K562 (cell line): ENCODE data around the gene EEF2K. TPM values are rescaled to one million over a fixed set of nuclear protein-coding genes. Genes with fewer than 3 reads are reported as not detected.

Source experiments
- ATAC-seq: fragments of 200-7000 bp; cut with Tn5 transposase; 3 replicates; pipeline ENCODE4 v1.9.1; 2020; ENCODE audit warnings: moderate library complexity
- BruUV-seq: library from RNA; stranded (reverse); fragments of 400-500 nt; replicated peaks from 2 replicates; lab custom pipeline; 2021; lab: Mats Ljungman, UMichigan
- CTCF ChIA-PET: fragments of 300-600 bp; formaldehyde crosslinking; extraction: SDS; loops from one replicate; lab custom pipeline; 2021; ENCODE audit warnings: low intra/inter-chr PET ratio; lab: Yijun Ruan, JAX
- POLR2A ChIA-PET: fragments of 300-600, 350-650 bp; sonication (Branson Sonifier 250); formaldehyde crosslinking; extraction: SDS; loops from one replicate; lab custom pipeline; 2021; ENCODE audit warnings: antibody characterized with exemption, inconsistent platforms; lab: Yijun Ruan, JAX
- DNase-seq, 4 experiments: peaks; one replicate each; pipeline versions ENCODE4 v3.0.0 to v3.0.0-alpha.2; 2011 to 2018; ENCODE audit warnings: low spot score in 3 of 4, mixed read lengths in 3 of 4; ENCODE audit errors: extremely low read depth in 1 of 4
- FAIRE-seq: peaks from 2 replicates; lab custom pipeline; 2011; peaks lifted over from hg19 to GRCh38; lab: Jason Lieb, UNC
- H2AFZ ChIP-seq: 2 replicates; pipeline ENCODE4 v1.6.0; 2011; ENCODE audit warnings: low read depth, low read length, control low read depth, inconsistent platforms
- H3K27ac ChIP-seq: fragments of 200-600 bp; 3 replicates; pipeline ENCODE4 v1.8.0; 2011; ENCODE audit warnings: low read depth, mild to moderate bottlenecking, control low read depth, inconsistent platforms, low read length, moderate library complexity, mixed read lengths; ENCODE audit errors: extremely low read depth
- H3K27me3 ChIP-seq, 2 experiments: fragments of 300-600 bp in 1 of 2; 2 replicates in 1 of 2; 3 replicates in 1 of 2; pipeline versions ENCODE4 v1.6.0 to v1.8.0; 2011; ENCODE audit warnings: inconsistent platforms in 2 of 2, low read length in 2 of 2, mild to moderate bottlenecking in 1 of 2, mixed read lengths in 1 of 2, moderate library complexity in 1 of 2; ENCODE audit not compliant: control insufficient read depth in 2 of 2, insufficient read depth in 2 of 2
- H3K36me3 ChIP-seq: fragments of 300-600 bp; 3 replicates; pipeline ENCODE4 v1.8.0; 2011; ENCODE audit warnings: mild to moderate bottlenecking, low read length, inconsistent platforms; ENCODE audit not compliant: control insufficient read depth, insufficient read depth
- H3K4me1 ChIP-seq, 2 experiments: fragments of 200-600 bp in 1 of 2; replicated peaks in 1 of 2; 2 replicates in 1 of 2; 3 replicates in 1 of 2; pipeline versions ENCODE4 v1.5.1 to v1.8.0; 2011; ENCODE audit warnings: inconsistent platforms in 2 of 2, low read length in 2 of 2, mild to moderate bottlenecking in 1 of 2, mixed read lengths in 1 of 2, moderate library complexity in 1 of 2; ENCODE audit not compliant: control insufficient read depth in 2 of 2, insufficient read depth in 2 of 2
- H3K4me2 ChIP-seq: 2 replicates; pipeline ENCODE4 v1.6.1; 2011; ENCODE audit warnings: low read length, control low read depth, inconsistent platforms, mixed read lengths; ENCODE audit not compliant: insufficient read depth
- H3K4me3 ChIP-seq: fragments of 200-600 bp; sonication (generic), shearing (Covaris generic); 2 replicates; pipeline ENCODE4 v1.5.1; 2016; ENCODE audit warnings: control low read depth, inconsistent platforms
- H3K79me2 ChIP-seq: fragments of 200-600 bp; 3 replicates; pipeline ENCODE4 v1.8.0; 2011; ENCODE audit warnings: low read length, inconsistent platforms; ENCODE audit not compliant: control insufficient read depth, insufficient read depth
- H3K9ac ChIP-seq, 2 experiments: 2 replicates each; pipeline versions ENCODE4 v1.6.0 to v1.6.1; 2011; ENCODE audit warnings: low read depth in 2 of 2, low read length in 2 of 2, control low read depth in 1 of 2, inconsistent platforms in 1 of 2, mild to moderate bottlenecking in 1 of 2, mixed read lengths in 1 of 2; ENCODE audit not compliant: insufficient read depth in 1 of 2
- H3K9me1 ChIP-seq: one replicate; pipeline ENCODE4 v1.6.0; 2011; ENCODE audit warnings: inconsistent platforms, mild to moderate bottlenecking, low read length, moderate library complexity; ENCODE audit not compliant: control insufficient read depth, insufficient read depth
- H3K9me3 ChIP-seq: replicated peaks from 2 replicates; pipeline ENCODE4 v1.5.1; 2011; ENCODE audit warnings: low read depth, low read length, inconsistent platforms; ENCODE audit not compliant: control insufficient read depth, insufficient read depth
- H4K20me1 ChIP-seq: replicated peaks from 2 replicates; pipeline ENCODE4 v1.6.1; 2011; ENCODE audit warnings: low read length, inconsistent platforms, mixed read lengths; ENCODE audit not compliant: control insufficient read depth, insufficient read depth
- CBX5 ChIP-seq: IDR thresholded peaks from 2 replicates; pipeline ENCODE4 v1.6.1; 2014; ENCODE audit warnings: low read depth, borderline replicate concordance
- CCAR2 ChIP-seq: fragments of 200-400 bp; formaldehyde crosslinking; IDR thresholded peaks from 2 replicates; pipeline ENCODE4 v1.6.1; 2017; ENCODE audit warnings: mild to moderate bottlenecking, low read depth, low read length
- CREB1 ChIP-seq, 2 experiments: sonication (generic) in 1 of 2; formaldehyde crosslinking in 1 of 2; IDR thresholded peaks; 2 replicates each; pipeline versions ENCODE4 v1.6.1 to v1.8.0; 2012 to 2022; ENCODE audit warnings: inconsistent platforms in 1 of 2, mild to moderate bottlenecking in 1 of 2, missing genetic modification reagents in 1 of 2, moderate library complexity in 1 of 2
- FOXJ2 ChIP-seq: fragments of 200-800 bp; sonication (Bioruptor generic); IDR thresholded peaks from 2 replicates; pipeline ENCODE4 v1.6.1; 2016; ENCODE audit warnings: missing genetic modification characterization, missing compliant biosample characterization
- GABPA ChIP-seq: fragments of 200-800 bp; sonication (Bioruptor generic); conservative IDR thresholded peaks from 2 replicates; pipeline ENCODE4 v1.6.1; 2016; ENCODE audit warnings: low read depth, missing genetic modification characterization, missing compliant biosample characterization
- ILK ChIP-seq: fragments of 450-650 bp; IDR thresholded peaks from 2 replicates; pipeline ENCODE4 v1.6.1; 2016; ENCODE audit warnings: missing genetic modification characterization, low read depth, mild to moderate bottlenecking, missing compliant biosample characterization, moderate library complexity, borderline replicate concordance
- MBD2 ChIP-seq: sonication (generic); IDR thresholded peaks from 2 replicates; pipeline ENCODE4 v1.6.1; 2016; ENCODE audit warnings: low read depth, borderline replicate concordance
- NBN ChIP-seq: fragments of 450-650 bp; IDR thresholded peaks from 2 replicates; pipeline ENCODE4 v1.6.1; 2016; ENCODE audit warnings: low read depth, mild to moderate bottlenecking
- RBM22 ChIP-seq: fragments of 200-400 bp; formaldehyde crosslinking; IDR thresholded peaks from 2 replicates; pipeline ENCODE4 v1.6.1; 2018; ENCODE audit warnings: low read length, low read depth; ENCODE audit not compliant: poor library complexity, severe bottlenecking
- SIN3A ChIP-seq, 2 experiments: fragments of 150-350 bp in 1 of 2; IDR thresholded peaks; 2 replicates each; pipeline ENCODE4 v1.6.1; 2011 to 2016; ENCODE audit warnings: borderline replicate concordance in 2 of 2, low read depth in 2 of 2, low read length in 2 of 2, mild to moderate bottlenecking in 2 of 2, moderate library complexity in 2 of 2; ENCODE audit not compliant: control insufficient read depth in 1 of 2
- SMC3 ChIP-seq: conservative IDR thresholded peaks from 2 replicates; pipeline ENCODE4 v1.6.1; 2011; ENCODE audit warnings: low read depth, low read length, improper control_type of control experiment; ENCODE audit not compliant: insufficient read depth
- SNRNP70 ChIP-seq: fragments of 200-400 bp; formaldehyde crosslinking; optimal IDR thresholded peaks from 2 replicates; pipeline ENCODE3; 2017; ENCODE audit warnings: low read depth, low read length
- STAG1 ChIP-seq: sonication (generic); formaldehyde crosslinking; IDR thresholded peaks from 2 replicates; pipeline ENCODE4 v1.5.0; 2020; ENCODE audit warnings: missing genetic modification reagents, borderline replicate concordance
- TAF7 ChIP-seq: fragments of 450-650 bp; IDR thresholded peaks from 2 replicates; pipeline ENCODE4 v1.6.1; 2016; ENCODE audit warnings: missing genetic modification characterization, missing compliant biosample characterization
- XRCC4 ChIP-seq: IDR thresholded peaks from one replicate; pipeline ENCODE4 v1.6.1; 2011; ENCODE audit not compliant: insufficient read depth, insufficient read length; ENCODE audit errors: extremely low read depth
- ZC3H11A ChIP-seq: IDR thresholded peaks from 2 replicates; pipeline ENCODE4 v1.6.1; 2012; ENCODE audit warnings: low read depth, low read length, improper control_type of control experiment
- ZNF3 ChIP-seq: fragments of 250-450 bp; sonication (Bioruptor Pico); IDR thresholded peaks from 2 replicates; pipeline ENCODE4 v1.5.0; 2021; ENCODE audit warnings: mild to moderate bottlenecking, moderate library complexity
- WGBS: fragments of 100-300 bp; shearing (Covaris generic); methylation state at CpG from one replicate; pipeline ENCODE4 v1.1.6; 2016; ENCODE audit warnings: low coverage, mixed read lengths; ENCODE audit not compliant: insufficient coverage; ENCODE audit errors: missing lambda C conversion rate; 5-methylcytosine and 5-hydroxymethylcytosine counted together
- in situ Hi-C: fragments of 300-500 bp; cut with MboI; formaldehyde crosslinking; loops from 4 replicates; pipeline ENCODE4 v1.15.0; 2018; ENCODE audit warnings: inconsistent platforms, mixed read lengths
- intact Hi-C: fragments of 100-400 bp; cut with micrococcal nuclease; formaldehyde crosslinking; loops from 2 replicates; pipeline ENCODE4 v1.14.2; 2022
- polyA plus RNA-seq, 8 experiments: library from polyadenylated mRNA; depleted of rRNA in 4 of 8; stranded (reverse) in 5 of 8; unstranded in 3 of 8; fragments of >200 nt; fragmentation: Nextera tagmentation in 2 of 8; fragmentation: Illumina TruSeq in 1 of 8; extraction: Ambion mirVana in 2 of 8; extraction: Trizol in 1 of 8; gene quantifications; 2 replicates each; pipeline versions ENCODE4 v1.2.1 to v1.2.3, GENCODE V29; 2011 to 2014; ENCODE audit warnings: inconsistent platforms in 1 of 8, missing spikeins in 1 of 8
- total RNA-seq, 7 experiments: library from RNA; depleted of rRNA in 6 of 7; stranded (reverse); fragments of >200 nt in 6 of 7; fragmentation: Illumina TruSeq in 2 of 7; extraction: Trizol in 2 of 7; gene quantifications; 2 replicates each; pipeline versions ENCODE4 v1.2.1 to v1.2.3, GENCODE V29; 2011 to 2021; ENCODE audit warnings: low replicate concordance in 1 of 7

The EEF2K gene
- total and polyA plus RNA-seq, 9 of the 15 experiments (the other 6 are each of a cell fraction or from before 2014, with no cell fraction given), result 3.0 to 35.2 (median 12.2) TPM

DNA sequence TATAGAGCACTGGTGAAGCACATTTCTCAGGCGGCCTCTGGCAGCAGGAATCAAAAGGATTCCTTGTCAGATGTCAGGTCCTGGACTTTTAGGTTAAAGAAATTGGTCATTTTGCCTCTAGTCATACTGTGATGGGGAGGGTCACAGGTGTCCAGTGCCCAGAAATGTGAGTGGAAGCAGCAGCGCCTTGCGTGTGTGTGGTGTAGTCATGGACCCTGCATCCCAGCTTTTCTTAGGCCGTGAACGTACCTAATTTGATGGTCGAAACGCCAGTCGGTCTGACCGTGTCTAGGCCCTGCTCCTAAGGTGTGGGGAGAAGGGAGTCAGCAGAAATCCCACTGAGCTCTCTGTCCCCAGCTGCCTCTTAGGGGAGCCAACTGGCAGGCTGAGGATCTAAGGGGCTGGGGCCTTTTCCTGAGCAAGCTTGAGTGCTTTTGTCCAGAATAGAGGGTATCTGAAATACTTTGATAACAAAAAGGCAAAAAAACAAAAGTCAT lies 123.2 kb downstream of the EEF2K start:
- peaks cover 97% of the 10 kb centered on the region for H3K36me3 ChIP-seq
- no peak for DNase-seq
- ATAC-seq, result no peak
- intact Hi-C loops (loop anchor here (10.0 kb wide), 1 partner anchor 1144 kb away; no protein-coding TSS in a partner anchor), in situ Hi-C loops (no loop called here)
- H3K9ac ChIP-seq, result no peak overlapping the region
- TSS peak; percentile 24 for BruUV-seq
- no peak overlapping the region for H3K4me3 ChIP-seq
- no peak overlapping the region for H3K4me2 ChIP-seq
- FAIRE-seq, result no peak
- H3K27ac ChIP-seq, result no peak overlapping the region
- WGBS, result 93% methylated on average over 9 of the region's 9 CpGs
- peaks cover 6% of the 10 kb centered on the region; the same call in 1 of the 2 replicates for H4K20me1 ChIP-seq
- no peaks in the 10 kb centered on the region for H3K9me3 ChIP-seq
- no peaks in the 10 kb centered on the region for H3K9me1 ChIP-seq
- TF ChIP-seq ILK (no peak), TAF7 (tag) (no peak), FOXJ2 (tag) (no peak), GABPA (tag) (no peak), MBD2 (no peak), CCAR2 (no peak), SMC3 (no peak), NBN (no peak), CREB1 (IDR thresholded peaks at IDR 0.05) (no peak), CREB1 (CRISPR knock-in tag; IDR thresholded peaks at IDR 0.05) (no peak), CBX5 (no peak), ZNF3 (CRISPR knock-in tag) (no peak), XRCC4 (no peak), ZC3H11A (no peak), SIN3A (IDR thresholded peaks at IDR 0.05; ENCODE audit: borderline replicate concordance in 2 of 2, control insufficient read depth in 1 of 2, low read depth in 2 of 2, low read length in 2 of 2) (no peak), SNRNP70 (no peak), RBM22 (no peak), STAG1 (CRISPR knock-in tag) (no peak)
- H3K79me2 ChIP-seq, result no peaks in the 10 kb centered on the region
- H3K27me3 ChIP-seq, result no peaks in the 10 kb centered on the region
- ChIA-PET POLR2A (interaction anchor here (0.6 to 1.0 kb wide), 5 partner anchors 8 to 1289 kb away, joined by 3 to 4 read pairs (median 3); no protein-coding TSS in a partner anchor), CTCF (interaction anchor here (0.6 kb wide), 1 partner anchor 1522 kb away, joined by 3 read pairs; no protein-coding TSS in a partner anchor)
- H2AFZ ChIP-seq, result no peak overlapping the region
- peaks cover 0 to 4% of the 10 kb centered on the region in 2 experiments; a peak in 1 of 5 replicates for H3K4me1 ChIP-seq
